HG03159 (cell line): ENCODE measurements around the gene PRKCE.

ENCODE experiments used
- ATAC-seq: cut with Tn5 transposase; IDR thresholded peaks from one replicate; pipeline ENCODE4 v1.9.1; 2021; ENCODE audit warnings: mild to moderate bottlenecking, moderate library complexity; ENCODE audit not compliant: unreplicated experiment

PRKCE gene

GRCh38 chr2:45826884-45827635, 175.6 kb downstream of the PRKCE start:
- ATAC-seq, result no peak

- no peak for ATAC-seq
Measured at GRCh38 chr2:45830322-45830721, 178.8 kb downstream of the PRKCE start.

GRCh38 chr2:45833301-45833967, 182.0 kb downstream of the PRKCE start:
- ATAC-seq, result no peak

- ATAC-seq, result peak; percentile 75
Measured at GRCh38 chr2:45833968-45834344, 182.5 kb downstream of the PRKCE start.

- no peak for ATAC-seq
Measured at GRCh38 chr2:45834372-45834771, 182.9 kb downstream of the PRKCE start.

- ATAC-seq, result no peak
Measured at GRCh38 chr2:45834858-45835257, 183.4 kb downstream of the PRKCE start.

GRCh38 chr2:45836316-45836715, 184.8 kb downstream of the PRKCE start:
- no peak for ATAC-seq

- ATAC-seq, result no peak
Measured at GRCh38 chr2:45836740-45837139, 185.3 kb downstream of the PRKCE start.

- no peak for ATAC-seq
Measured at GRCh38 chr2:45837812-45838341, 186.4 kb downstream of the PRKCE start.

GRCh38 chr2:45839508-45840251, 188.2 kb downstream of the PRKCE start:
- ATAC-seq, result no peak

- ATAC-seq, result no peak
Measured at GRCh38 chr2:45840481-45840880, 189.0 kb downstream of the PRKCE start.

GRCh38 chr2:45841752-45842407, 190.4 kb downstream of the PRKCE start:
- ATAC-seq, result no peak

- no peak for ATAC-seq
Measured at GRCh38 chr2:45843136-45843535, 191.7 kb downstream of the PRKCE start.

GRCh38 chr2:45844796-45845457, 193.5 kb downstream of the PRKCE start:
- no peak for ATAC-seq

GRCh38 chr2:45845566-45845965, 194.1 kb downstream of the PRKCE start:
- ATAC-seq, result no peak

GRCh38 chr2:45849491-45850283, 198.2 kb downstream of the PRKCE start:
- ATAC-seq, result no peak

GRCh38 chr2:45850558-45850957, 199.1 kb downstream of the PRKCE start:
- no peak for ATAC-seq

- no peak for ATAC-seq
Measured at GRCh38 chr2:45851111-45851510, 199.6 kb downstream of the PRKCE start.

- ATAC-seq, result no peak
Measured at GRCh38 chr2:45851576-45852304, 200.3 kb downstream of the PRKCE start.
